GM21737 (cell line): ENCODE measurements around the gene TEX51.

Experiments used
- ATAC-seq: cut with Tn5 transposase; IDR thresholded peaks from one replicate; pipeline ENCODE4 v1.9.1; 2021; ENCODE audit warnings: mild to moderate bottlenecking, moderate library complexity; ENCODE audit not compliant: unreplicated experiment

Gene TEX51

GRCh38 chr2:126898636-126899035, at the start of gene TEX51:
TSS of gene TEX51 (plus strand) at chr2:126898890. CDS start at chr2:126898919, 29 bp downstream.
- ATAC-seq, result no peak

GRCh38 chr2:126849054-126849453, 49.6 kb upstream of the TEX51 start:
- no peak for ATAC-seq

GRCh38 chr2:126849486-126849885, 49.2 kb upstream of the TEX51 start:
- no peak for ATAC-seq

- ATAC-seq, result no peak
Observed at GRCh38 chr2:126849991-126850535, 48.6 kb upstream of the TEX51 start.

- no peak for ATAC-seq
Observed at GRCh38 chr2:126850940-126851339, 47.8 kb upstream of the TEX51 start.

GRCh38 chr2:126851756-126852155, 46.9 kb upstream of the TEX51 start:
- no peak for ATAC-seq

- no peak for ATAC-seq
Observed at GRCh38 chr2:126852361-126852760, 46.3 kb upstream of the TEX51 start.

- no peak for ATAC-seq
Observed at GRCh38 chr2:126855606-126856005, 43.1 kb upstream of the TEX51 start.

- ATAC-seq, result no peak
Observed at GRCh38 chr2:126856403-126856802, 42.3 kb upstream of the TEX51 start.

- ATAC-seq, result no peak
Observed at GRCh38 chr2:126857502-126857901, 41.2 kb upstream of the TEX51 start.

- no peak for ATAC-seq
Observed at GRCh38 chr2:126858013-126858412, 40.7 kb upstream of the TEX51 start.

- no peak for ATAC-seq
Observed at GRCh38 chr2:126858436-126858835, 40.3 kb upstream of the TEX51 start.

GRCh38 chr2:126858991-126859390, 39.7 kb upstream of the TEX51 start:
- no peak for ATAC-seq

GRCh38 chr2:126859631-126860030, 39.1 kb upstream of the TEX51 start:
- no peak for ATAC-seq

GRCh38 chr2:126860385-126860784, 38.3 kb upstream of the TEX51 start:
- no peak for ATAC-seq

- no peak for ATAC-seq
Observed at GRCh38 chr2:126862730-126863129, 36.0 kb upstream of the TEX51 start.

- no peak for ATAC-seq
Observed at GRCh38 chr2:126863336-126864015, 35.2 kb upstream of the TEX51 start.

GRCh38 chr2:126864861-126865260, 33.8 kb upstream of the TEX51 start:
- ATAC-seq, result no peak

- no peak for ATAC-seq
Observed at GRCh38 chr2:126866451-126866850, 32.2 kb upstream of the TEX51 start.

- ATAC-seq, result no peak
Observed at GRCh38 chr2:126874961-126875360, 23.7 kb upstream of the TEX51 start.

GRCh38 chr2:126876631-126877030, 22.1 kb upstream of the TEX51 start:
- ATAC-seq, result no peak

GRCh38 chr2:126877041-126877440, 21.6 kb upstream of the TEX51 start:
- no peak for ATAC-seq
